ENCODE data around the gene CCNDBP1.

Gene CCNDBP1

DNA sequence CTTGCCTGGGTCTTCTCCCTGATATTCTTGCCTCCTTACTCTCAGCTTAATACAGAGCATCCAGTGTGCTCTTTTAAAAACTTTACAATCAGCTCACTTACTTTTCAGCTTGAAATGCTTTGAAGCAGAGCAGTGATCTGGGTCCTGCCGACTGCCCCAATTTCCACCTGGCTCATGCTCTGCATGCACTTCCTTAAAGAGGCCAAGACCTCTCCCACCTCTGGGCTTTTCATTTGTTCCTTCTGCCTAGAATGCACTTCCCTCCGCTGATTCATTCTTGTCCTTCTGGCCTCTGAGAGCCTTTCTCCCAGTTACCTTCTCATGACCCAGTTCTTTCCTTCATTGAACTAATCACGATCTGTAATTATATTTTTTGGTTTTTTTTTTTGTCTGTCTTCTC lies 1.9 kb upstream of the CCNDBP1 start:
- TF ChIP-seq EZH2 (optimal IDR thresholded peaks at IDR 0.05; ENCODE audit: low read depth, low read length) = no peak
- no peak for TF ChIP-seq EZH2phosphoT487 (IDR thresholded peaks at IDR 0.05; ENCODE audit: low read length)
- TF ChIP-seq CTCF (IDR thresholded peaks at IDR 0.05; ENCODE audit: low read length) = no peak
- Histone ChIP-seq H3K9ac (ENCODE audit: low read length) (no peak overlapping the region), H3K79me2 (ENCODE audit: low read length) (peaks cover 18% of the 10 kb centered on the region), H3K9me3 (replicated peaks; ENCODE audit: insufficient read depth, low read length) (no peaks in the 10 kb centered on the region), H3K4me1 (ENCODE audit: low read length) (no peaks in the 10 kb centered on the region), H3K4me2 (ENCODE audit: low read depth, low read length) (no peak overlapping the region), H3K9me2 (replicated peaks; ENCODE audit: insufficient read depth, low read length) (no peaks in the 10 kb centered on the region), H3F3A (ENCODE audit: insufficient read depth, low read length) (peaks cover 17% of the 10 kb centered on the region), H3K36me3 (replicated peaks; ENCODE audit: insufficient read depth, low read length) (peaks cover 2% of the 10 kb centered on the region; the same call in 1 of the 2 replicates), H4K20me1 (ENCODE audit: insufficient read depth, low read length) (no peaks in the 10 kb centered on the region), H3K27ac (ENCODE audit: low read length) (no peak overlapping the region), H3K4me3 (ENCODE audit: low read length) (no peak overlapping the region), H3K27me3 (replicated peaks; ENCODE audit: insufficient read depth, low read length) (no peaks in the 10 kb centered on the region), H2AFZ (ENCODE audit: low read length) (no peak overlapping the region)
- DNase-seq = no peak

GRCh38 chr15:43184407-43185124 lies 637 bp upstream of the CCNDBP1 start:
- no peak for TF ChIP-seq EZH2phosphoT487 (IDR thresholded peaks at IDR 0.05; ENCODE audit: low read length)
- TF ChIP-seq EZH2 (optimal IDR thresholded peaks at IDR 0.05; ENCODE audit: low read depth, low read length) = no peak
- TF ChIP-seq CTCF (IDR thresholded peaks at IDR 0.05; ENCODE audit: low read length) = no peak
- H2AFZ ChIP-seq (ENCODE audit: low read length) = no peak overlapping the region
- no peak for DNase-seq
- no peaks in the 10 kb centered on the region for H4K20me1 ChIP-seq (ENCODE audit: insufficient read depth, low read length)
- H3K9me2 ChIP-seq (replicated peaks; ENCODE audit: insufficient read depth, low read length) = no peaks in the 10 kb centered on the region
- H3K27me3 ChIP-seq (replicated peaks; ENCODE audit: insufficient read depth, low read length) = no peaks in the 10 kb centered on the region
- no peaks in the 10 kb centered on the region for H3K4me1 ChIP-seq (ENCODE audit: low read length)
- no peak overlapping the region; the same call in 1 of the 2 replicates for H3K27ac ChIP-seq (ENCODE audit: low read length)
- peaks cover 17% of the 10 kb centered on the region for H3F3A ChIP-seq (ENCODE audit: insufficient read depth, low read length)
- peaks cover 2% of the 10 kb centered on the region; the same call in 1 of the 2 replicates for H3K36me3 ChIP-seq (replicated peaks; ENCODE audit: insufficient read depth, low read length)
- H3K79me2 ChIP-seq (ENCODE audit: low read length) = peaks cover 18% of the 10 kb centered on the region
- H3K4me2 ChIP-seq (ENCODE audit: low read depth, low read length) = peak overlapping the region; percentile 32; the same call in 1 of the 2 replicates
- H3K9me3 ChIP-seq (replicated peaks; ENCODE audit: insufficient read depth, low read length) = no peaks in the 10 kb centered on the region
- H3K4me3 ChIP-seq (ENCODE audit: low read length) = no peak overlapping the region
- no peak overlapping the region for H3K9ac ChIP-seq (ENCODE audit: low read length)

GRCh38 chr15:43186003-43186353 lies 775 bp downstream of the CCNDBP1 start:
- Histone ChIP-seq H3K27ac (ENCODE audit: low read length) (peak overlapping the region; percentile 81; the same call in 1 of the 2 replicates), H3K9me2 (replicated peaks; ENCODE audit: insufficient read depth, low read length) (no peaks in the 10 kb centered on the region), H3K4me2 (ENCODE audit: low read depth, low read length) (peak overlapping the region; percentile 91), H4K20me1 (ENCODE audit: insufficient read depth, low read length) (no peaks in the 10 kb centered on the region), H3K9me3 (replicated peaks; ENCODE audit: insufficient read depth, low read length) (no peaks in the 10 kb centered on the region), H3K9ac (ENCODE audit: low read length) (peak overlapping the region; percentile 75), H2AFZ (ENCODE audit: low read length) (peak overlapping the region; percentile 75), H3F3A (ENCODE audit: insufficient read depth, low read length) (peaks cover 17% of the 10 kb centered on the region), H3K36me3 (replicated peaks; ENCODE audit: insufficient read depth, low read length) (0 out of 2 replicates have a peak, but pooled peaks cover 2% of the 10 kb centered on the region), H3K4me1 (ENCODE audit: low read length) (no peaks in the 10 kb centered on the region), H3K79me2 (ENCODE audit: low read length) (peaks cover 18% of the 10 kb centered on the region), H3K27me3 (replicated peaks; ENCODE audit: insufficient read depth, low read length) (no peaks in the 10 kb centered on the region), H3K4me3 (ENCODE audit: low read length) (peak overlapping the region; percentile 82)
- DNase-seq = peak; percentile 19
- no peak for TF ChIP-seq EZH2 (optimal IDR thresholded peaks at IDR 0.05; ENCODE audit: low read depth, low read length)
- no peak for TF ChIP-seq EZH2phosphoT487 (IDR thresholded peaks at IDR 0.05; ENCODE audit: low read length)
- TF ChIP-seq CTCF (IDR thresholded peaks at IDR 0.05; ENCODE audit: low read length) = no peak

All from MM.1S (cell line).